Endothelial cell (in vitro differentiated cells): ENCODE data around the gene HOXB8. TPM values are rescaled to one million over a fixed set of nuclear protein-coding genes. Genes with fewer than 3 reads are reported as not detected.

Experiments used
- DNase-seq: peaks from one replicate; pipeline ENCODE4 v3.0.0; 2021; ENCODE audit warnings: low spot score
- H3K27ac Mint-ChIP-seq: one replicate; pipeline ENCODE4 v1.8.0; 2021; ENCODE audit warnings: mixed read lengths, inconsistent platforms; ENCODE audit not compliant: unreplicated experiment
- H3K27me3 Mint-ChIP-seq: one replicate; pipeline ENCODE4 v1.8.0; 2021; ENCODE audit warnings: mild to moderate bottlenecking, moderate library complexity, mixed read lengths, inconsistent platforms; ENCODE audit not compliant: unreplicated experiment
- H3K36me3 Mint-ChIP-seq: one replicate; pipeline ENCODE4 v1.8.0; 2021; ENCODE audit warnings: mild to moderate bottlenecking, low read depth, mixed read lengths, inconsistent platforms; ENCODE audit not compliant: unreplicated experiment
- H3K4me1 Mint-ChIP-seq: one replicate; pipeline ENCODE4 v1.8.0; 2021; ENCODE audit warnings: mild to moderate bottlenecking, mixed read lengths, inconsistent platforms; ENCODE audit not compliant: unreplicated experiment
- H3K4me3 Mint-ChIP-seq: one replicate; pipeline ENCODE4 v1.8.0; 2021; ENCODE audit warnings: mild to moderate bottlenecking, mixed read lengths, inconsistent platforms; ENCODE audit not compliant: unreplicated experiment
- H3K9me3 Mint-ChIP-seq: one replicate; pipeline ENCODE4 v1.8.0; 2021; ENCODE audit warnings: mixed read lengths, inconsistent platforms; ENCODE audit not compliant: unreplicated experiment
- total RNA-seq: library from RNA; stranded (reverse); fragmentation: NEBNext Ultra II Directional; extraction: Animal tissue kit (Norgen Biotek cat#: 25700); gene quantifications from one replicate; pipeline ENCODE4 v1.2.1, GENCODE V29; 2021; ENCODE audit not compliant: unreplicated experiment
- TF ChIP-seq, protein P1 (sequence below): fragments of 200-600 bp; sonication (generic); IDR thresholded peaks from one replicate; pipeline ENCODE4 v1.5.0; 2021; ENCODE audit warnings: antibody characterized with exemption; ENCODE audit not compliant: unreplicated experiment

Gene HOXB8
- total RNA-seq, 1 donor from 2014 or later, result 0.15 TPM

DNA sequence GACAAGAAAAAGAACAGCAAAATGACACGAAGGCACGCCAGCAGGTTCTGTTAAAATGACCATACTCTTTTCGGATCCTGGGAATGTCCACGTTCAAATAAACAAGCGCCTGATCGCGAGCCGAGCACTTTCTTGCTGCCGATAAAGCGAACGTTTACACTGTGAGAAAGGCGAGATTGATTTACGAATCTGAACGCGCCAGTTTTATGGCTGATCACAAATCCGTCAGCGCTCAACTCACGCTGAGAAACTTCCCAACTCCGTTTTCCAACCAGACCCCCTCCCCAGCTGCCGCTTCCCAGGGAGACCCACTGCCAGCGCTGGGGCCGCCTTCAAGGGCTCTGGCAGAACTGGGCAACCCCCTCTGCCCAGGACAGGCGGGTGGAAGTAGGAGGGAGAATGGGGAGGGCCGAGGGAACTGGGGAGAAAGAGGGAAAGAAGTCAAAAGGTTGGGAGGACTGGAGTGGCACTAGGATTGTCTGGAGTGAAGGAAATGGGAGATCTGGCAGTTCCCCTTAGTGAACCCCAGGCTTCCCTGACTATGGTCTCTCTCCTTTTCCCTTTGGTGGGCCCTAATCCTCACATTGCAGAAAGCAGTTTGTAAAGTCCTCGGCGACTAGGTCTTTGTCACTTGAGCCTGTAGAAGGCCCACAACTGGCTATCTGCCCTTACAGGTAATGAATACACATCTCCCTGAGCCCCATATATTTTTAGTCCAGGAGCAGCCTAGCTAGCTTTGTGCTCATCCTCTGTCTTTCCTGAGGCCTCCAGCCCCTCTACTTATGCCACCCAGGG is 43.9 kb downstream of the HOXB8 start:
- Mint-ChIP-seq H3K27me3 (peaks cover 25% of the 10 kb centered on the region), H3K36me3 (peaks cover 6% of the 10 kb centered on the region), H3K4me1 (peaks cover 57% of the 10 kb centered on the region), H3K27ac (peak overlapping the region; percentile 11), H3K4me3 (peak overlapping the region; percentile 47), H3K9me3 (no peaks in the 10 kb centered on the region)
- TF ChIP-seq, protein P1, sequence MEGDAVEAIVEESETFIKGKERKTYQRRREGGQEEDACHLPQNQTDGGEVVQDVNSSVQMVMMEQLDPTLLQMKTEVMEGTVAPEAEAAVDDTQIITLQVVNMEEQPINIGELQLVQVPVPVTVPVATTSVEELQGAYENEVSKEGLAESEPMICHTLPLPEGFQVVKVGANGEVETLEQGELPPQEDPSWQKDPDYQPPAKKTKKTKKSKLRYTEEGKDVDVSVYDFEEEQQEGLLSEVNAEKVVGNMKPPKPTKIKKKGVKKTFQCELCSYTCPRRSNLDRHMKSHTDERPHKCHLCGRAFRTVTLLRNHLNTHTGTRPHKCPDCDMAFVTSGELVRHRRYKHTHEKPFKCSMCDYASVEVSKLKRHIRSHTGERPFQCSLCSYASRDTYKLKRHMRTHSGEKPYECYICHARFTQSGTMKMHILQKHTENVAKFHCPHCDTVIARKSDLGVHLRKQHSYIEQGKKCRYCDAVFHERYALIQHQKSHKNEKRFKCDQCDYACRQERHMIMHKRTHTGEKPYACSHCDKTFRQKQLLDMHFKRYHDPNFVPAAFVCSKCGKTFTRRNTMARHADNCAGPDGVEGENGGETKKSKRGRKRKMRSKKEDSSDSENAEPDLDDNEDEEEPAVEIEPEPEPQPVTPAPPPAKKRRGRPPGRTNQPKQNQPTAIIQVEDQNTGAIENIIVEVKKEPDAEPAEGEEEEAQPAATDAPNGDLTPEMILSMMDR, result no peak
- DNase-seq, result no peak

DNA sequence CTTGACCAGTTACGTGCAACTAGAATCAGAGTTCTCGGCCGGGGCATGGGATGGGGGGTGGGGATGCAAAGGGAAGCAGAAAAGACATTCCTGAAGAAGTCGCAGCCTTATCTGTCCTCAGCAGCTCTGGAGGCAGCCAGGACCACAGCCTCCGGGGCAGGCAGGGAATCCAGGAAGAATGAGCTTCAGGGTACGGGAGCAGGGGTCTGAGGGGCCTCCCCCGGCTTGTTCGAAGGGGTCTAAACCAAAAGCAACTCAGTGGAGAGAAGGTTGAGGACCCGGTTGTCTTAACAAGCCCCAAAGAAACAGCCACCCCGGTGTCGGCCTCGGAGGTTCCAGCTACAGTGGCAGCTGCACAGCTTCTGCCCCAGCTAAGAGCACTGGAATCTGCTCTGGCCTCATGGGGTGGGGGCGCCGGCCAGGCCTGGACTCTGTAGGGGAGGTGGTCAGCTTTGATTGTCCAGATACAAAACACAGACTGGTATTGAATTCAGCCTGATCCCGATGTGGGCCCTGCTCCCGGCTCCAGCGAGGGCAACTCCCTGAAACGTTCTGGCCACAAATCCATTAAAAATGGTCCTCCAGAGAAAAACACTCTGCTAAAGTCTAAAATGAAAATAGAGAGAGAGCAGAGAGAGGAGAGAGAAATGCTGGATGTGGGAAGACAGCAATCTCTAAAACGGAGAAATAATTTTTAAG is 44.6 kb downstream of the HOXB8 start:
- TF ChIP-seq, protein P1, result no peak
- Mint-ChIP-seq H3K27me3 (peaks cover 25% of the 10 kb centered on the region), H3K4me1 (peaks cover 52% of the 10 kb centered on the region), H3K9me3 (no peaks in the 10 kb centered on the region), H3K27ac (peak overlapping the region; percentile 80), H3K4me3 (peak overlapping the region; percentile 59), H3K36me3 (peaks cover 6% of the 10 kb centered on the region)
- no peak for DNase-seq

- no peak for DNase-seq
- TF ChIP-seq, protein P1, result no peak
- peaks cover 27% of the 10 kb centered on the region for H3K27me3 Mint-ChIP-seq
- H3K4me1 Mint-ChIP-seq, result peaks cover 52% of the 10 kb centered on the region
- H3K36me3 Mint-ChIP-seq, result peaks cover 6% of the 10 kb centered on the region
- H3K4me3 Mint-ChIP-seq, result peak overlapping the region; percentile 77
- no peaks in the 10 kb centered on the region for H3K9me3 Mint-ChIP-seq
- H3K27ac Mint-ChIP-seq, result peak overlapping the region; percentile 80
Observed at GRCh38 chr17:48569674-48570324, 45.3 kb downstream of the HOXB8 start.

DNA sequence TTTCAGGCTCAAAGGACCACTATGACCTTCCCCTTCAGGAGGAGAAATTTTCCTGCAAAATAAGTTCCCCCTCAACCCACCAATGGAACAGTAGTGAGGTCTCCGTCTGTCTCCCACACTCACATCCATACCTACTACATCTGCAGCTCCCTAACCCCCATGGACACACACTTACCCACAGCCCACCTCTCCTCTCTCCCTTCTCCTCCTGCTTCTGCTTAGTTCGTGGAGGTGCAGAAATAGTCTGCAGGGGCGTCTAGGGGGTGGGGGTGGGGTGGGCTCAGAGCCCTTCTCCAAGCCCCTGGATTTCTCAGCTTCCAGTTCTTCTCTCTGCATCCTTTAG is 45.9 kb downstream of the HOXB8 start:
- H3K27ac Mint-ChIP-seq, result peak overlapping the region; percentile 44
- peaks cover 6% of the 10 kb centered on the region for H3K36me3 Mint-ChIP-seq
- H3K4me3 Mint-ChIP-seq, result peak overlapping the region; percentile 77
- peaks cover 25% of the 10 kb centered on the region for H3K27me3 Mint-ChIP-seq
- TF ChIP-seq, protein P1, result no peak
- peaks cover 51% of the 10 kb centered on the region for H3K4me1 Mint-ChIP-seq
- H3K9me3 Mint-ChIP-seq, result no peaks in the 10 kb centered on the region
- no peak for DNase-seq
